Thyroid gland (tissue), 4 donors: ENCODE data around the gene EML6. TPM values are rescaled to one million over a fixed set of nuclear protein-coding genes. Genes with fewer than 3 reads are reported as not detected.

Experiments
- DNase-seq, 2 donors: peaks; one replicate each; pipeline ENCODE4 v3.0.0-alpha.2; 2019
- H3K27ac ChIP-seq, 3 donors: fragments of 200-600 bp; sonication (generic); 1 replicate in 2 of 3; 2 replicates in 1 of 3; pipeline ENCODE4 v1.5.1; 2016 to 2019; ENCODE audit warnings: mild to moderate bottlenecking in 1 of 3, moderate library complexity in 1 of 3
- H3K27me3 ChIP-seq: fragments of 200-600 bp; sonication (generic); one replicate; pipeline ENCODE4 v1.5.1; 2019
- H3K36me3 ChIP-seq, 2 donors: fragments of 200-600 bp; sonication (generic); one replicate each; pipeline ENCODE4 v1.5.1; 2016 to 2019
- H3K4me1 ChIP-seq, 2 donors: fragments of 200-600 bp; sonication (generic); one replicate each; pipeline ENCODE4 v1.5.1; 2017 to 2019
- H3K4me3 ChIP-seq, 3 donors: fragments of 200-600 bp; sonication (generic); replicated peaks in 1 of 3; 1 replicate in 2 of 3; 2 replicates in 1 of 3; pipeline ENCODE4 v1.5.1; 2016; ENCODE audit warnings: mild to moderate bottlenecking in 1 of 3
- H3K9me3 ChIP-seq: fragments of 200-600 bp; sonication (generic); one replicate; pipeline ENCODE4 v1.5.1; 2017
- POLR2A ChIP-seq, 2 donors: fragments of 450-650 bp; IDR thresholded peaks; one replicate each; pipeline ENCODE4 v1.6.1; 2017; ENCODE audit warnings: antibody characterized with exemption in 2 of 2, mild to moderate bottlenecking in 2 of 2, moderate library complexity in 1 of 2
- WGBS, 2 donors: methylation state at CpG; one replicate each; pipeline ENCODE4 v1.1.5; 2017; 5-methylcytosine and 5-hydroxymethylcytosine counted together
- intact Hi-C: fragments of 100-400 bp; cut with DNase I; formaldehyde crosslinking; loops from one replicate; pipeline ENCODE4 v1.15.1; 2023
- total RNA-seq, 4 donors: library from RNA; depleted of rRNA; stranded (reverse); fragments of >200 nt; gene quantifications; one replicate each; pipeline ENCODE4 v1.2.3, GENCODE V29; 2016
- TF ChIP-seq, protein P1 (sequence below), 6 experiments: fragments of 200-600 bp in 3 of 6; fragments of 450-650 bp in 3 of 6; sonication (generic) in 3 of 6; IDR thresholded peaks; one replicate each; pipeline ENCODE4 v1.5.1; 2016 to 2019; ENCODE audit warnings: antibody characterized with exemption in 6 of 6, mild to moderate bottlenecking in 2 of 6, inconsistent platforms in 1 of 6, moderate library complexity in 1 of 6

EML6 gene
- total RNA-seq, 4 donors from 2014 or later = 5.6 to 24.8 (median 20.3) TPM

DNA sequence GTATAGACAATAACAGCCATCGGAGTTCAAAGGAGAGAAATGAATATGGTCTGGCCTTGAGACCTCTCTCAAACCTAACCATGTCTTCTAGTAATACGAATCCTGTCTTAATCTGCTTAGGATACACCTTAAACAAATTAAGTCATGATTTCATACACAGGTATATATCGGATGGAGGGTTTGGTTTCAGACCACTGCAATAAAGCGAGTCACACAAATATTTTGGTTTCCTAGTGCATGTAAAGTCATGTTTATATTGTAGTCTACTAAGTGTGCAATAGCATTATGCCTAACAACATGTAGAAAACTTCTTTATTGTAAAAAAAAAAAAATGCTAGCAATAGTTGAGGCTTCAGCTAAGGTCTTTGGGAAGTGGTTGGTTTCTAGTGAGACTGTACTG is 73.8 kb downstream of the EML6 start:
- H3K27me3 ChIP-seq = no peaks in the 10 kb centered on the region
- TF ChIP-seq, protein P1, sequence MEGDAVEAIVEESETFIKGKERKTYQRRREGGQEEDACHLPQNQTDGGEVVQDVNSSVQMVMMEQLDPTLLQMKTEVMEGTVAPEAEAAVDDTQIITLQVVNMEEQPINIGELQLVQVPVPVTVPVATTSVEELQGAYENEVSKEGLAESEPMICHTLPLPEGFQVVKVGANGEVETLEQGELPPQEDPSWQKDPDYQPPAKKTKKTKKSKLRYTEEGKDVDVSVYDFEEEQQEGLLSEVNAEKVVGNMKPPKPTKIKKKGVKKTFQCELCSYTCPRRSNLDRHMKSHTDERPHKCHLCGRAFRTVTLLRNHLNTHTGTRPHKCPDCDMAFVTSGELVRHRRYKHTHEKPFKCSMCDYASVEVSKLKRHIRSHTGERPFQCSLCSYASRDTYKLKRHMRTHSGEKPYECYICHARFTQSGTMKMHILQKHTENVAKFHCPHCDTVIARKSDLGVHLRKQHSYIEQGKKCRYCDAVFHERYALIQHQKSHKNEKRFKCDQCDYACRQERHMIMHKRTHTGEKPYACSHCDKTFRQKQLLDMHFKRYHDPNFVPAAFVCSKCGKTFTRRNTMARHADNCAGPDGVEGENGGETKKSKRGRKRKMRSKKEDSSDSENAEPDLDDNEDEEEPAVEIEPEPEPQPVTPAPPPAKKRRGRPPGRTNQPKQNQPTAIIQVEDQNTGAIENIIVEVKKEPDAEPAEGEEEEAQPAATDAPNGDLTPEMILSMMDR (IDR thresholded peaks at IDR 0.05) = no peak
- TF ChIP-seq POLR2A (IDR thresholded peaks at IDR 0.05) = no peak
- no peaks in the 10 kb centered on the region for H3K9me3 ChIP-seq
- DNase-seq = no peak
- H3K36me3 ChIP-seq = no peaks in the 10 kb centered on the region
- intact Hi-C loops = no loop called here
- WGBS, 2 donors = 93 to 96% methylated on average over 4 of the region's 4 CpGs
- H3K4me3 ChIP-seq = no peak overlapping the region
- H3K27ac ChIP-seq = no peak overlapping the region
- H3K4me1 ChIP-seq = no peaks in the 10 kb centered on the region

DNA sequence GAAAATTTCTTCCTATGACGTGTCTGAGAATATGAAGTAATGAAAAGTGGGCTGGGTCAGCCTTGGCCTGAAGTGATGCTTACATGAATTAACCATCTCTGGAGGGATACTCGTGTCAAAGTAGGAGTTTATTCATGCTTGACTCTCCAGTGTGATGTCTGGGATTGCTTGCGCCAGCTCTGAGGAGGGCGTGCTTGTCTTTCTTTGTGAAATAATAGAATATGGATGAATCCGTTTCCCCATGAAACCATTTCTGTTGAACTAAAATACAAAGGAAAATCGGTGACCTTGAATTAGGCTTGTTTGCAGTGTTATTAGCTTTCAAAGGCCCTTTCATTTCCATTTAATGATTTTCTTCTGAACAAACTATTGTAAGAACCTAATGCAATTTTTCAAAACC is 77.9 kb downstream of the EML6 start:
- TF ChIP-seq POLR2A (IDR thresholded peaks at IDR 0.05) = no peak
- TF ChIP-seq, protein P1 (IDR thresholded peaks at IDR 0.05) = no peak
- no peaks in the 10 kb centered on the region for H3K4me1 ChIP-seq
- no peak overlapping the region for H3K27ac ChIP-seq
- H3K36me3 ChIP-seq = no peaks in the 10 kb centered on the region
- intact Hi-C loops = no loop called here
- no peak overlapping the region for H3K4me3 ChIP-seq
- H3K9me3 ChIP-seq = no peaks in the 10 kb centered on the region
- no peaks in the 10 kb centered on the region for H3K27me3 ChIP-seq
- DNase-seq = no peak
- 90 to 94% methylated on average over 6 of the region's 6 CpGs for WGBS, 2 donors

DNA sequence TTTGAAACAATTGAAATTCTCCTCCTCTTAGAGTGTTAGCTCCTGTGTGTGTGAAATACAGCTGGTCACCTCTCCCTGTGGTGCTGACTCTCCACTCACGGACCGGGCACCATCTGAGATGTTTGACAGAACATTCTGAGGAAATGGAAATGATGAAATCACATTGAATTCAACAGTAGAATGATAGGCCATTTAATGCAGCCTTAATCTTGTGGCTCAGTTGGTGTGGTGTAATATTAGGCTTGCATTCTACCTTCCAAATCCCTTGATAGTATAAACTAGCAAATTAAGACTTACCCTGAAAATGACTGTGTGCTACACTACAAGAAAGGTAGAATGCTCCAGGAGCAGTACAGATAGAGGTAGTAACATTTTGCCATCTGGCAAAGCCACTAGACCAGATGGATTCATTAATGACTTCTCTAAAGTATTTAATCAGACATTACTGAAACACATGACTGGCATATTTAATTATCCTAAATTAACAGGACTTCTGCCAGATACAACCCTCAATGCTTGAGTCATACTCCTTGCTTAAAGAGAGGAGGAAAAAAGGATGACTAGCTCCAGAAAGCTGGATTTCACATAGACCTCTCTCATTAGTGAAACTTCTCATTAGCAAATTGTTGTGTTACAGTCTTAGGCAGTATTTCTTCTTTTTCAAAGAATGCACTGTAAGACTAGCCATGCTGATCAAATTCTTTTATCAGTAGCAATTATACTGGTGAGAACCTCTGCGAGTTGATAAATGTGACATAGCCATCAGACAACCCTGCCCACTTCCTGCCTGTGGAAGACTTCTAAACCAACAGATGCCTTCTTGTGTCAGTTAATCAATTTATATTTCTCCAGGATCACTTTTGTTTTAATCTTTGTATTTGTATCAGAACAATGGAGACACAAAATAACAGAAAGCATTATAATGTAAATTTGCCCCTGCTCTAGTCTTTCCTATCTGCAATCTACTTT is 80.6 kb downstream of the EML6 start:
- intact Hi-C loops = no loop called here
- Histone ChIP-seq H3K27ac (no peak overlapping the region), H3K36me3 (no peaks in the 10 kb centered on the region), H3K9me3 (no peaks in the 10 kb centered on the region), H3K4me3 (no peak overlapping the region), H3K4me1 (no peaks in the 10 kb centered on the region), H3K27me3 (no peaks in the 10 kb centered on the region)
- DNase-seq = no peak
- no peak for TF ChIP-seq POLR2A (IDR thresholded peaks at IDR 0.05)
- TF ChIP-seq, protein P1 (IDR thresholded peaks at IDR 0.05) = no peak
- 70 to 93% methylated on average over 3 of the region's 3 CpGs for WGBS, 2 donors

DNA sequence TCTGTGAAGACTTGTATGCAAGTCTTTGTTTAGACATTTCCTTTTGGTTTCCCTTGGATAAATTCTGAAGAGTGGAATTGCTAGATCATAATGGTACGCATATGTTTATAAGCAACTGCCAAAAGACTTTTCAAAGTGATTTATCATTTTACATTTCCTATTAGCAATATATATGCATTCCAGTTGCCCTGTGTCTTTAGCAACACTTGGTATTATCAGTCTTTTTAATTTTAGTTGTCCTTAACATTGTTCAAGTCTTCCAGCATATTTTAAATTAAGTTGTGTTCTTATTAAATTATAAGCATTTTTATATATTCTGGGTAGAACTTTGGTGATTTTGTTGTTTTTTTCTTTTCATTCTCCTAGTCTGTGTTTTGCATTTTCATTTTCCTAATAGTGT is 81.8 kb downstream of the EML6 start:
- Histone ChIP-seq H3K9me3 (no peaks in the 10 kb centered on the region), H3K4me3 (no peak overlapping the region), H3K27me3 (no peaks in the 10 kb centered on the region), H3K36me3 (no peaks in the 10 kb centered on the region), H3K4me1 (no peaks in the 10 kb centered on the region), H3K27ac (no peak overlapping the region)
- no peak for TF ChIP-seq POLR2A (IDR thresholded peaks at IDR 0.05)
- TF ChIP-seq, protein P1 (IDR thresholded peaks at IDR 0.05) = no peak
- DNase-seq = no peak
- 92 to 96% methylated on average over 1 of the region's 1 CpG for WGBS, 2 donors
- intact Hi-C loops = no loop called here

DNA sequence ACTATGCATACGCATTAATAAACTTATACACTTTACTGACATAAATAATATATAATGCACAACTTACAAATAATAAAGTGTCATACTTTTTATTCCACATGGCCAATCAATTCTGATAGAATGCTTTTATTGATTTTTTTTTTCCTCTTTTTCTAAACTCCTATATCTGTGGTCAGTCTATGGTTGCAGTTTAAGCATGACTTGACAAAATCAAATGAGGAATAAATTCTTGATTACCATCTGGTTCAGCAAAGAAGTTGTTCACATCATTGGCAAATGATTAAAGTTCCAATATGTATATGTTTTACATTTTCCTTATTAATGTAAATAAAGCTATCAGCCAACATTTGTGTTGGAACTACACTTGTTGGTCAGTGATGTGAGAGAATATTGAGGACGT is 83.5 kb downstream of the EML6 start:
- H3K4me1 ChIP-seq = no peaks in the 10 kb centered on the region
- no peak overlapping the region for H3K4me3 ChIP-seq
- no peaks in the 10 kb centered on the region for H3K36me3 ChIP-seq
- 91 to 94% methylated on average over 2 of the region's 2 CpGs for WGBS, 2 donors
- intact Hi-C loops = no loop called here
- H3K27me3 ChIP-seq = no peaks in the 10 kb centered on the region
- TF ChIP-seq, protein P1 (IDR thresholded peaks at IDR 0.05) = no peak
- TF ChIP-seq POLR2A (IDR thresholded peaks at IDR 0.05) = no peak
- no peaks in the 10 kb centered on the region for H3K9me3 ChIP-seq
- no peak overlapping the region for H3K27ac ChIP-seq
- DNase-seq = no peak
